Measurements from ENCODE around the gene TMPRSS6. TPM values are rescaled to one million over a fixed set of nuclear protein-coding genes. Genes with fewer than 3 reads are reported as not detected.

Gene TMPRSS6
- total RNA-seq, 4 donors from 2014 or later = not detected

GRCh38 chr22:37153901-37154300 is 44.4 kb upstream of the TMPRSS6 start:
- TF ChIP-seq CTCF (IDR thresholded peaks at IDR 0.05) = no peak
- no peak for DNase-seq (ENCODE audit: low spot score)
- no peak for ATAC-seq (ENCODE audit: low FRiP score)

GRCh38 chr22:37151401-37151800 is 41.9 kb upstream of the TMPRSS6 start:
- no peak for TF ChIP-seq CTCF (IDR thresholded peaks at IDR 0.05)
- ATAC-seq (ENCODE audit: low FRiP score) (no peak), DNase-seq (ENCODE audit: low spot score) (no peak)

- DNase-seq (ENCODE audit: low spot score) (no peak), ATAC-seq (ENCODE audit: low FRiP score) (no peak)
- no peak for TF ChIP-seq CTCF (IDR thresholded peaks at IDR 0.05)
Measured at GRCh38 chr22:37150701-37151100, 41.2 kb upstream of the TMPRSS6 start.

- no peak for ATAC-seq (ENCODE audit: low FRiP score)
- TF ChIP-seq CTCF (IDR thresholded peaks at IDR 0.05) = no peak
- no peak for DNase-seq (ENCODE audit: low spot score)
Measured at GRCh38 chr22:37148742-37149665, 39.5 kb upstream of the TMPRSS6 start.

GRCh38 chr22:37148031-37148651 is 38.6 kb upstream of the TMPRSS6 start:
- ATAC-seq (ENCODE audit: low FRiP score) (no peak), DNase-seq (ENCODE audit: low spot score) (no peak)
- TF ChIP-seq CTCF (IDR thresholded peaks at IDR 0.05) = no peak

- no peak for DNase-seq (ENCODE audit: low spot score)
- ATAC-seq (ENCODE audit: low FRiP score) = no peak
- no peak for TF ChIP-seq CTCF (IDR thresholded peaks at IDR 0.05)
Measured at GRCh38 chr22:37147186-37147990, 37.9 kb upstream of the TMPRSS6 start.

Data from omental fat pad (tissue), 4 donors.